ENCODE measurements around the gene MTUS2.

MTUS2 gene

GRCh38 chr13:29498426-29499040 is 678.4 kb downstream of the MTUS2 start:
- TF ChIP-seq CTCF (conservative IDR thresholded peaks at IDR 0.05; ENCODE audit: low read depth, low read length) = no peak
- no peak overlapping the region for H3K4me3 ChIP-seq (ENCODE audit: low read depth, low read length)
- DNase-seq (ENCODE audit: low read depth) = no peak

GRCh38 chr13:29499506-29500165 is 679.5 kb downstream of the MTUS2 start:
- no peak overlapping the region for H3K4me3 ChIP-seq (ENCODE audit: low read depth, low read length)
- DNase-seq (ENCODE audit: low read depth) = no peak
- no peak for TF ChIP-seq CTCF (conservative IDR thresholded peaks at IDR 0.05; ENCODE audit: low read depth, low read length)

- H3K4me3 ChIP-seq (ENCODE audit: low read depth, low read length) = no peak overlapping the region
- DNase-seq (ENCODE audit: low read depth) = no peak
- TF ChIP-seq CTCF (conservative IDR thresholded peaks at IDR 0.05; ENCODE audit: low read depth, low read length) = no peak
These were observed 680.2 kb downstream of the MTUS2 start for GRCh38 chr13:29500386-29500785.

GRCh38 chr13:29501674-29502073 is 681.5 kb downstream of the MTUS2 start:
- no peak for DNase-seq (ENCODE audit: low read depth)
- H3K4me3 ChIP-seq (ENCODE audit: low read depth, low read length) = no peak overlapping the region
- TF ChIP-seq CTCF (conservative IDR thresholded peaks at IDR 0.05; ENCODE audit: low read depth, low read length) = no peak

GRCh38 chr13:29502391-29503008 is 682.4 kb downstream of the MTUS2 start:
- no peak overlapping the region for H3K4me3 ChIP-seq (ENCODE audit: low read depth, low read length)
- DNase-seq (ENCODE audit: low read depth) = no peak
- TF ChIP-seq CTCF (conservative IDR thresholded peaks at IDR 0.05; ENCODE audit: low read depth, low read length) = no peak

GRCh38 chr13:29503041-29503837 is 683.1 kb downstream of the MTUS2 start:
- H3K4me3 ChIP-seq (ENCODE audit: low read depth, low read length) = peak overlapping the region; percentile 20
- TF ChIP-seq CTCF (conservative IDR thresholded peaks at IDR 0.05; ENCODE audit: low read depth, low read length) = no peak
- DNase-seq (ENCODE audit: low read depth) = peak; percentile 39
